Gastroesophageal sphincter (tissue), 4 donors: Measurements from ENCODE around the gene TJAP1. TPM values are rescaled to one million over a fixed set of nuclear protein-coding genes. Genes with fewer than 3 reads are reported as not detected.
"Not testable (repeated sequence)": the region's sequence is repeated elsewhere in the genome, so short reads cannot be mapped to it uniquely, and the experiment has no call there.

Source experiments
- ATAC-seq: fragments of 150-250 bp; one replicate; pipeline ENCODE4 v1.9.1; 2016; ENCODE audit warnings: mild to moderate bottlenecking, moderate library complexity
- H3K27ac ChIP-seq, 4 donors: fragments of 200-600 bp; sonication (generic) in 3 of 4; 1 replicate in 3 of 4; 2 replicates in 1 of 4; pipeline ENCODE4 v1.5.1; 2016 to 2019
- H3K27me3 ChIP-seq: fragments of 200-600 bp; sonication (generic); one replicate; pipeline ENCODE4 v1.5.1; 2019
- H3K36me3 ChIP-seq, 2 donors: fragments of 200-600 bp; sonication (generic); one replicate each; pipeline ENCODE4 v1.5.1; 2019; ENCODE audit warnings: control low read depth in 1 of 2
- H3K4me1 ChIP-seq, 3 donors: fragments of 200-600 bp; sonication (generic); 1 replicate in 2 of 3; 2 replicates in 1 of 3; pipeline ENCODE4 v1.5.1; 2016 to 2019; ENCODE audit warnings: control low read depth in 2 of 3
- H3K4me3 ChIP-seq, 2 donors: fragments of 200-600 bp; sonication (generic); one replicate each; pipeline ENCODE4 v1.5.1; 2019; ENCODE audit warnings: mild to moderate bottlenecking in 1 of 2, moderate library complexity in 1 of 2
- H3K9me3 ChIP-seq, 3 donors: fragments of 200-600 bp; sonication (generic); one replicate each; pipeline ENCODE4 v1.5.1; 2017 to 2019; ENCODE audit warnings: control low read depth in 2 of 3
- CTCF ChIP-seq, 4 experiments: fragments of 200-600 bp in 2 of 4; fragments of 450-650 bp in 2 of 4; sonication (generic) in 1 of 4; IDR thresholded peaks; one replicate each; pipeline ENCODE4 v1.5.1; 2017 to 2019; ENCODE audit warnings: antibody characterized with exemption in 4 of 4, mild to moderate bottlenecking in 2 of 4, moderate library complexity in 2 of 4
- EP300 ChIP-seq: sonication (generic); formaldehyde crosslinking; IDR thresholded peaks from one replicate; pipeline ENCODE4 v1.6.1; 2017; ENCODE audit warnings: antibody characterized with exemption, mild to moderate bottlenecking
- POLR2A ChIP-seq, 2 donors: fragments of 450-650 bp; IDR thresholded peaks; one replicate each; pipeline ENCODE4 v1.6.1; 2017; ENCODE audit warnings: antibody characterized with exemption in 2 of 2, mild to moderate bottlenecking in 2 of 2, moderate library complexity in 1 of 2
- POLR2AphosphoS5 ChIP-seq: sonication (generic); formaldehyde crosslinking; IDR thresholded peaks from one replicate; pipeline ENCODE4 v1.6.1; 2017; ENCODE audit warnings: antibody characterized with exemption
- WGBS, 2 donors: methylation state at CpG; one replicate each; pipeline ENCODE4 v1.1.5; 2018; ENCODE audit warnings: low coverage in 1 of 2; 5-methylcytosine and 5-hydroxymethylcytosine counted together
- total RNA-seq, 4 donors: library from RNA; depleted of rRNA; stranded (reverse); fragments of >200 nt; gene quantifications; one replicate each; pipeline ENCODE4 v1.1.0, GENCODE V29; 2016

TJAP1 gene
- total RNA-seq, 4 donors from 2014 or later, result 20.1 to 36.0 (median 27.8) TPM

- H3K9me3 ChIP-seq, result peaks cover 0 to 10% (median 0%) of the 10 kb centered on the region in 3 donors
- peak overlapping the region in 1 of 4 donors; percentile 14 for H3K27ac ChIP-seq
- peak overlapping the region; percentile 20 to 56 for H3K4me3 ChIP-seq
- no peak for TF ChIP-seq POLR2A (IDR thresholded peaks at IDR 0.05)
- TF ChIP-seq EP300, result no peak
- TF ChIP-seq POLR2AphosphoS5, result no peak
- peak in 1 of 4 experiments; percentile 29 for TF ChIP-seq CTCF (IDR thresholded peaks at IDR 0.05)
- peaks cover 0 to 36% of the 10 kb centered on the region in 2 donors for H3K36me3 ChIP-seq
- peaks cover 52% of the 10 kb centered on the region for H3K27me3 ChIP-seq
- 0 to 2% methylated on average over 2 to 40 of the region's 97 CpGs for WGBS, 2 donors
- H3K4me1 ChIP-seq, result peaks cover 0 to 22% (median 4%) of the 10 kb centered on the region in 3 donors
- peak; percentile 89 for ATAC-seq
Observed at GRCh38 chr6:43454696-43455530, 22.5 kb upstream of the TJAP1 start.

GRCh38 chr6:43455531-43456428, 21.6 kb upstream of the TJAP1 start, which contains the start of gene DLK2:
Gene DLK2, minus strand, starts transcription at chr6:43455548. Its CDS starts 723 bp downstream, at chr6:43454825.
- no peak for ATAC-seq
- H3K9me3 ChIP-seq, result peaks cover 0 to 10% (median 0%) of the 10 kb centered on the region in 3 donors
- 0 to 12% methylated on average over 13 to 27 of the region's 55 CpGs for WGBS, 2 donors
- H3K36me3 ChIP-seq, result peaks cover 0 to 27% of the 10 kb centered on the region in 2 donors
- peaks cover 61% of the 10 kb centered on the region for H3K27me3 ChIP-seq
- TF ChIP-seq CTCF (IDR thresholded peaks at IDR 0.05) (no peak), POLR2A (IDR thresholded peaks at IDR 0.05) (no peak), POLR2AphosphoS5 (no peak), EP300 (no peak)
- H3K4me1 ChIP-seq, result peaks cover 0 to 22% (median 4%) of the 10 kb centered on the region in 3 donors
- H3K27ac ChIP-seq, result peak within 1 kb of the TSS in 1 of 4 donors; percentile 14
- H3K4me3 ChIP-seq, result peak within 1 kb of the TSS; percentile 20 to 56

GRCh38 chr6:43457643-43458042, 19.7 kb upstream of the TJAP1 start:
- Histone ChIP-seq H3K36me3 (peaks cover 0 to 9% of the 10 kb centered on the region in 2 donors), H3K4me3 (no peak overlapping the region), H3K27me3 (peaks cover 80% of the 10 kb centered on the region), H3K27ac (no peak overlapping the region), H3K9me3 (peaks cover 0 to 10% (median 0%) of the 10 kb centered on the region in 3 donors), H3K4me1 (peaks cover 0 to 22% (median 4%) of the 10 kb centered on the region in 3 donors)
- TF ChIP-seq POLR2AphosphoS5 (no peak), EP300 (no peak), CTCF (IDR thresholded peaks at IDR 0.05) (no peak), POLR2A (IDR thresholded peaks at IDR 0.05) (no peak)
- 42 to 53% methylated on average over 2 to 9 of the region's 9 CpGs for WGBS, 2 donors
- no peak for ATAC-seq

- Histone ChIP-seq H3K4me1 (peaks cover 0 to 22% (median 4%) of the 10 kb centered on the region in 3 donors), H3K27me3 (peaks cover 85% of the 10 kb centered on the region)
- not testable (repeated sequence) for H3K36me3 ChIP-seq, ATAC-seq, H3K4me3 ChIP-seq, H3K9me3 ChIP-seq, H3K27ac ChIP-seq
- WGBS, 2 donors, result 60 to 100% methylated on average over 1 to 3 of the region's 15 CpGs
Observed at GRCh38 chr6:43458154-43458553, 19.2 kb upstream of the TJAP1 start.

GRCh38 chr6:43459535-43459934, 17.8 kb upstream of the TJAP1 start:
- H3K36me3 ChIP-seq, result no peaks in the 10 kb centered on the region
- ATAC-seq, result no peak
- H3K4me3 ChIP-seq, result no peak overlapping the region
- peaks cover 0 to 17% (median 4%) of the 10 kb centered on the region in 3 donors for H3K4me1 ChIP-seq
- peaks cover 0 to 8% (median 0%) of the 10 kb centered on the region in 3 donors for H3K9me3 ChIP-seq
- peaks cover 94% of the 10 kb centered on the region for H3K27me3 ChIP-seq
- 82 to 88% methylated on average over 1 of the region's 1 CpG for WGBS, 2 donors
- no peak overlapping the region for H3K27ac ChIP-seq
- TF ChIP-seq EP300, result no peak
- no peak for TF ChIP-seq POLR2AphosphoS5
- TF ChIP-seq POLR2A (IDR thresholded peaks at IDR 0.05), result no peak
- no peak for TF ChIP-seq CTCF (IDR thresholded peaks at IDR 0.05)
